AG04450 (cell line): ENCODE data around the gene NAXD. TPM values are rescaled to one million over a fixed set of nuclear protein-coding genes. Genes with fewer than 3 reads are reported as not detected.
A peak's percentile ranks its signal among the peaks of the same experiment; 100 is the strongest.

Experiments
- CTCF ChIA-PET: fragments of 300-600, 350-600 bp; formaldehyde crosslinking; extraction: SDS; loops from one replicate; lab custom pipeline; 2022; ENCODE audit warnings: antibody characterized with exemption, inconsistent platforms; lab: Charles Lee
- POLR2A ChIA-PET: fragments of 350-600 bp; formaldehyde crosslinking; extraction: SDS; loops from one replicate; lab custom pipeline; 2021; ENCODE audit warnings: antibody characterized with exemption, inconsistent platforms; lab: Yijun Ruan, JAX
- DNase-seq: peaks from one replicate; pipeline ENCODE4 v3.0.0-alpha.2; 2011; ENCODE audit warnings: low read depth, low spot score
- H3K27ac ChIP-seq: one replicate; pipeline ENCODE4 v1.5.1; 2012; ENCODE audit warnings: low read depth, low read length, control low read depth
- H3K27me3 ChIP-seq: one replicate; pipeline ENCODE4 v1.6.0; 2012; ENCODE audit warnings: low read length; ENCODE audit not compliant: control insufficient read depth, insufficient read depth
- H3K4me3 ChIP-seq: 2 replicates; pipeline ENCODE4 v1.5.1; 2011; ENCODE audit warnings: mild to moderate bottlenecking, low read depth, low read length, control low read depth
- H3K9me3 ChIP-seq: 2 replicates; pipeline ENCODE4 v1.5.1; 2012; ENCODE audit warnings: low read length; ENCODE audit not compliant: control insufficient read depth, insufficient read depth
- polyA plus RNA-seq: library from polyadenylated mRNA; depleted of rRNA; stranded (reverse); fragments of >200 nt; gene quantifications from 2 replicates; pipeline ENCODE4 v1.2.3, GENCODE V29; 2011
- TF ChIP-seq, protein P1 (sequence below): IDR thresholded peaks from 2 replicates; pipeline ENCODE4 v1.5.1; 2011; ENCODE audit warnings: low read depth, low read length, control low read depth, inconsistent platforms

Gene NAXD
- polyA plus RNA-seq, 1 experiment = 35.0 TPM

- no peak overlapping the region for H3K27ac ChIP-seq
- TF ChIP-seq, protein P1, sequence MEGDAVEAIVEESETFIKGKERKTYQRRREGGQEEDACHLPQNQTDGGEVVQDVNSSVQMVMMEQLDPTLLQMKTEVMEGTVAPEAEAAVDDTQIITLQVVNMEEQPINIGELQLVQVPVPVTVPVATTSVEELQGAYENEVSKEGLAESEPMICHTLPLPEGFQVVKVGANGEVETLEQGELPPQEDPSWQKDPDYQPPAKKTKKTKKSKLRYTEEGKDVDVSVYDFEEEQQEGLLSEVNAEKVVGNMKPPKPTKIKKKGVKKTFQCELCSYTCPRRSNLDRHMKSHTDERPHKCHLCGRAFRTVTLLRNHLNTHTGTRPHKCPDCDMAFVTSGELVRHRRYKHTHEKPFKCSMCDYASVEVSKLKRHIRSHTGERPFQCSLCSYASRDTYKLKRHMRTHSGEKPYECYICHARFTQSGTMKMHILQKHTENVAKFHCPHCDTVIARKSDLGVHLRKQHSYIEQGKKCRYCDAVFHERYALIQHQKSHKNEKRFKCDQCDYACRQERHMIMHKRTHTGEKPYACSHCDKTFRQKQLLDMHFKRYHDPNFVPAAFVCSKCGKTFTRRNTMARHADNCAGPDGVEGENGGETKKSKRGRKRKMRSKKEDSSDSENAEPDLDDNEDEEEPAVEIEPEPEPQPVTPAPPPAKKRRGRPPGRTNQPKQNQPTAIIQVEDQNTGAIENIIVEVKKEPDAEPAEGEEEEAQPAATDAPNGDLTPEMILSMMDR = no peak
- CTCF ChIA-PET = interaction anchor here (0.7 to 1.5 kb wide), 7 partner anchors 9 to 176 kb away, joined by 3 to 8 read pairs (median 5); no protein-coding TSS in a partner anchor
- no peaks in the 10 kb centered on the region; the same call in 1 of the 2 replicates for H3K9me3 ChIP-seq
- H3K4me3 ChIP-seq = no peak overlapping the region
- no peaks in the 10 kb centered on the region for H3K27me3 ChIP-seq
- POLR2A ChIA-PET = no interaction called here
- no peak for DNase-seq
Measured at GRCh38 chr13:110643768-110644421, 28.6 kb downstream of the NAXD start.

GRCh38 chr13:110644892-110645521 lies 29.7 kb downstream of the NAXD start:
- Histone ChIP-seq H3K27me3 (no peaks in the 10 kb centered on the region), H3K4me3 (no peak overlapping the region), H3K9me3 (no peaks in the 10 kb centered on the region; the same call in 1 of the 2 replicates), H3K27ac (peak overlapping the region; percentile 39)
- POLR2A ChIA-PET = interaction anchor here (1.6 to 2.1 kb wide), 2 partner anchors 10 to 70 kb away, joined by 5 to 8 read pairs; no protein-coding TSS in a partner anchor
- CTCF ChIA-PET = interaction anchor here (0.6 to 1.5 kb wide), 10 partner anchors 10 to 177 kb away, joined by 3 to 8 read pairs (median 4); no protein-coding TSS in a partner anchor
- peak; percentile 37 for DNase-seq
- TF ChIP-seq, protein P1 = peak; percentile 55

GRCh38 chr13:110645750-110646149 lies 30.4 kb downstream of the NAXD start:
- no peaks in the 10 kb centered on the region for H3K27me3 ChIP-seq
- no peak overlapping the region for H3K27ac ChIP-seq
- H3K9me3 ChIP-seq = no peaks in the 10 kb centered on the region; the same call in 1 of the 2 replicates
- TF ChIP-seq, protein P1 = no peak
- ChIA-PET CTCF (interaction anchor here (1.0 to 1.1 kb wide), 2 partner anchors 171 to 190 kb away, joined by 4 read pairs; no protein-coding TSS in a partner anchor), POLR2A (interaction anchor here (0.7 to 2.1 kb wide), 3 partner anchors 11 to 69 kb away, joined by 3 to 8 read pairs (median 5); no protein-coding TSS in a partner anchor)
- DNase-seq = no peak
- no peak overlapping the region for H3K4me3 ChIP-seq

GRCh38 chr13:110646442-110647364 lies 31.4 kb downstream of the NAXD start:
- no peaks in the 10 kb centered on the region for H3K27me3 ChIP-seq
- ChIA-PET CTCF (interaction anchor here (1.0 kb wide), 1 partner anchor 191 kb away, joined by 4 read pairs; no protein-coding TSS in a partner anchor), POLR2A (interaction anchor here (1.6 to 2.1 kb wide), 2 partner anchors 12 to 68 kb away, joined by 5 to 8 read pairs; no protein-coding TSS in a partner anchor)
- no peak overlapping the region for H3K4me3 ChIP-seq
- TF ChIP-seq, protein P1 = no peak
- no peak for DNase-seq
- no peak overlapping the region for H3K27ac ChIP-seq
- no peaks in the 10 kb centered on the region; the same call in 1 of the 2 replicates for H3K9me3 ChIP-seq
